Omental fat pad (tissue), 4 donors: ENCODE measurements around the gene CHRNA4. TPM values are rescaled to one million over a fixed set of nuclear protein-coding genes. Genes with fewer than 3 reads are reported as not detected.

Experiments
- ATAC-seq: fragments of 150-250 bp; one replicate; pipeline ENCODE4 v1.9.1; 2016; ENCODE audit warnings: mild to moderate bottlenecking, moderate library complexity; ENCODE audit not compliant: low FRiP score
- DNase-seq: peaks from one replicate; pipeline ENCODE4 v3.0.0-alpha.2; 2019; ENCODE audit warnings: low spot score
- CTCF ChIP-seq, 3 donors: fragments of 450-650 bp; IDR thresholded peaks; one replicate each; pipeline ENCODE4 v1.5.1; 2016 to 2017; ENCODE audit warnings: antibody characterized with exemption in 3 of 3, mild to moderate bottlenecking in 3 of 3, moderate library complexity in 2 of 3
- total RNA-seq, 4 donors: library from RNA; depleted of rRNA; stranded (reverse); fragments of >200 nt; gene quantifications; one replicate each; pipeline ENCODE4 v1.1.0, GENCODE V29; 2016

The CHRNA4 gene
- total RNA-seq, 4 donors from 2014 or later: not detected

GRCh38 chr20:63356511-63356910 is 4.6 kb downstream of the CHRNA4 start:
- ATAC-seq (no peak), DNase-seq (no peak)
- no peak for TF ChIP-seq CTCF (IDR thresholded peaks at IDR 0.05)

GRCh38 chr20:63355781-63356295 is 5.3 kb downstream of the CHRNA4 start:
- DNase-seq: no peak
- TF ChIP-seq CTCF (IDR thresholded peaks at IDR 0.05): no peak
- ATAC-seq: no peak

DNA sequence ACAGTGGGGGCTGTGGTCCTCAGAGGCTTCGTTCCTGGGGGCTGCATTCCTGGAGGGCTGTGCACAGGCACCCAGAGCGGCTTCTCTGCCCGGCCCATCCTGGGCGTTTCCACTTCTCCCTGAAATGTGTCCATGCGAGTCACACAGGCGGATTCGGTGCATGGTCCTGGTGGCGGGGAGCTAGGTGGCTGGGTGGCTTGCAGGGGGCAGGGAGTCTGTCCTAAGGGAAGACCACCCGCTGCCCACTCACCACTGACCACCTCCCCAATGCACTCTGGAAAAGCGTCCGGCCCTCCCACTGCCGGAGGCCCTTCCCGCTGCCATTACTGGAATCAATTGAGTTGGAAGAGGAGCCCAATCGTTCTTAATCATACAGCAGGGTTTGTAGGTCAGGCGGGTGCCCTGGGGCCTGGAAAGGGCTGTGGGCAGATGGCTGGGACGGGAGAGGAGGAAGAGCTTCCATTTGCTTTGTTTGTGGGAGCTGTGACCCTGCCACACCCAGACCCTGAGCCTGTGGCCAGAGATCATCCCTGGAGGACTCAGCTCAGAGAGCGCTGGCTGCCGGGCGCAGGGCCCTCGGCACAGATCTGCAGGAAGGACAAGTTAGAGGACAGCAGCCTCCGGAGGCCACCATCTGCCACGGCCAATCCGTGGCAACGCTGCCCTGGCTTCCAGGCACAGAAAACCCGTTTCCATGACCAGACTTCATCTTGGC is 6.4 kb downstream of the CHRNA4 start:
- ATAC-seq: no peak
- TF ChIP-seq CTCF (IDR thresholded peaks at IDR 0.05): no peak
- DNase-seq: no peak

DNA sequence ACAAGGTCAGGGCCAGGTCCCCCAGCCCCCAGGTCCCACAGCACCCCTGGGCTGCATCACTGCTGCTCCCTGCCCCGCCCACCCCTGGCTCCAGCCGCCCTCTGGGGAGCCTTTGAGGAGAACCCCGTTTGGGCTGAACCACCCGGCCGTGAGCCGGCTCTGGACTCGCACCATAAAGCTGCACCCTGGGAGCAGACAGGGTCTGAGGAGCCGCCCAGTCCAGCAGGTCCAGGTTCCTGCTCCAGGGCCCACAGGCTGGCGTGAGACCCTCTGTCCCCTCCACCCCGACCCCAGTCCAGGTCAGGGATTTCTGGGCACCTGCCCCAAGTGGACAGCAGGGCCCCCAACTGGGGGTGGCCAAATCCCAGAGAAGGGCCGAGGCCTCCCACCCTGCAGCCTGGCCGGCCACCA is 8.3 kb downstream of the CHRNA4 start:
- no peak for ATAC-seq
- no peak for TF ChIP-seq CTCF (IDR thresholded peaks at IDR 0.05)
- no peak for DNase-seq

DNA sequence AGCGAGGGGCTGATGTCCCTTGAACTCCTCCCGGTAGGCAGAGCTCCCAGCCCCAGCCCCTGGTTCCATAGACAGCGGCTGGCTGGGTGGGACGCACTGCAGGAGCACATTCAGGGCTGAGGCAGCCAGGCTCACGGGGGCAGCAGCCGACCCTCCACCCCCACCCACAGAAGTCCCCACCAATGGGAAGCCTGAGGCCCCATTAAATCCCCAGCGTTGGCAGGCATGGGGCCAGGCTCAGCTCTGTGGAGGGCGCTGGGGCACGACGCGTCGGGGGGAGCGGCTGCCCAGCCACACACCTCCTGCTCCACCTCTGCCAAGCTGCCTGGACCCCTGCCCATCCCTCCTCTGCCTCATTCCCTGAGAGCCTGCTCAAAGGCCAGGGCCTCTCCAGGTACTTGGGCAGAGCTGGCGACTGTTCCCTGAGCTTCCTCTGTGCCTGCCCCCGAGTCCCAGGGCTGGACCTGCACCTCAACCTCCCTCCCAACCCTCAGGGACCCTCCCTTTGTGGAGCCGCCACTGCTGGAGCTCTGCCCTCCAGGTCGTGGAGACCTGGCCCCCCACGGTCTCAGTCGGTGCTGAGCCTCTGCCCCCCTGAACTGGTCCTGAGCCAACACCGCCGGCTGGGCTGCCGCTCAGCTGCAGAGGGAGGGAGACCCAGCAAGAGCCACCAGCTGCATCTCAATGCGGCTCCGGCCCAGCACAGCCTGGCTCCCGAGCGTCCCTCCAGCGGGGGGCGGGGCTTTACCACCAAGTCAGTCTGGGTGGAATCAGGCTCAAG is 9.1 kb downstream of the CHRNA4 start:
- no peak for DNase-seq
- ATAC-seq: no peak
- no peak for TF ChIP-seq CTCF (IDR thresholded peaks at IDR 0.05)

- no peak for ATAC-seq
- TF ChIP-seq CTCF (IDR thresholded peaks at IDR 0.05): no peak
- DNase-seq: no peak
Observed at GRCh38 chr20:63351326-63351700, 9.8 kb downstream of the CHRNA4 start.
